Fibroblast of villous mesenchyme (primary cell): Measurements from ENCODE around the gene ATP2A3. TPM values are rescaled to one million over a fixed set of nuclear protein-coding genes. Genes with fewer than 3 reads are reported as not detected.

ENCODE experiments used
- DNase-seq: peaks from one replicate; pipeline ENCODE4 v3.0.0-alpha.2; 2010; ENCODE audit warnings: low read depth
- H3K4me3 ChIP-seq: 2 replicates; pipeline ENCODE4 v1.5.1; 2011; ENCODE audit warnings: low read depth, mild to moderate bottlenecking, low read length
- CTCF ChIP-seq: IDR thresholded peaks from 2 replicates; pipeline ENCODE4 v1.5.1; 2012; ENCODE audit warnings: low read depth, mild to moderate bottlenecking, low read length; ENCODE audit not compliant: insufficient read depth
- total RNA-seq: library from RNA; depleted of rRNA; stranded (reverse); fragments of >200 nt; gene quantifications from 2 replicates; pipeline ENCODE4 v1.2.3, GENCODE V29; 2012

The ATP2A3 gene
- total RNA-seq, 1 donor, result 0.43 TPM

- TF ChIP-seq CTCF, result no peak
- peak; percentile 22 for DNase-seq
- no peak overlapping the region for H3K4me3 ChIP-seq
Measured at GRCh38 chr17:3960764-3961163, 3.5 kb downstream of the ATP2A3 start.

- H3K4me3 ChIP-seq, result no peak overlapping the region
- no peak for TF ChIP-seq CTCF
Measured at GRCh38 chr17:3959921-3960601, 4.2 kb downstream of the ATP2A3 start.

GRCh38 chr17:3959295-3959899 is 4.8 kb downstream of the ATP2A3 start:
- TF ChIP-seq CTCF, result no peak
- peak; percentile 50 for DNase-seq
- H3K4me3 ChIP-seq, result no peak overlapping the region

More at GRCh38 chr17:3959921-3960601, 4.2 kb downstream of the ATP2A3 start:
- no peak for DNase-seq

GRCh38 chr17:3957735-3958599 is 6.3 kb downstream of the ATP2A3 start:
- no peak for DNase-seq
- no peak for TF ChIP-seq CTCF
- H3K4me3 ChIP-seq, result no peak overlapping the region

- no peak for TF ChIP-seq CTCF
- DNase-seq, result no peak
- H3K4me3 ChIP-seq, result no peak overlapping the region
Measured at GRCh38 chr17:3956983-3957382, 7.3 kb downstream of the ATP2A3 start.

GRCh38 chr17:3956327-3956957 is 7.8 kb downstream of the ATP2A3 start:
- no peak overlapping the region for H3K4me3 ChIP-seq
- DNase-seq, result no peak
- TF ChIP-seq CTCF, result no peak
